ENCODE data around the gene ZNF654.

Gene ZNF654

DNA sequence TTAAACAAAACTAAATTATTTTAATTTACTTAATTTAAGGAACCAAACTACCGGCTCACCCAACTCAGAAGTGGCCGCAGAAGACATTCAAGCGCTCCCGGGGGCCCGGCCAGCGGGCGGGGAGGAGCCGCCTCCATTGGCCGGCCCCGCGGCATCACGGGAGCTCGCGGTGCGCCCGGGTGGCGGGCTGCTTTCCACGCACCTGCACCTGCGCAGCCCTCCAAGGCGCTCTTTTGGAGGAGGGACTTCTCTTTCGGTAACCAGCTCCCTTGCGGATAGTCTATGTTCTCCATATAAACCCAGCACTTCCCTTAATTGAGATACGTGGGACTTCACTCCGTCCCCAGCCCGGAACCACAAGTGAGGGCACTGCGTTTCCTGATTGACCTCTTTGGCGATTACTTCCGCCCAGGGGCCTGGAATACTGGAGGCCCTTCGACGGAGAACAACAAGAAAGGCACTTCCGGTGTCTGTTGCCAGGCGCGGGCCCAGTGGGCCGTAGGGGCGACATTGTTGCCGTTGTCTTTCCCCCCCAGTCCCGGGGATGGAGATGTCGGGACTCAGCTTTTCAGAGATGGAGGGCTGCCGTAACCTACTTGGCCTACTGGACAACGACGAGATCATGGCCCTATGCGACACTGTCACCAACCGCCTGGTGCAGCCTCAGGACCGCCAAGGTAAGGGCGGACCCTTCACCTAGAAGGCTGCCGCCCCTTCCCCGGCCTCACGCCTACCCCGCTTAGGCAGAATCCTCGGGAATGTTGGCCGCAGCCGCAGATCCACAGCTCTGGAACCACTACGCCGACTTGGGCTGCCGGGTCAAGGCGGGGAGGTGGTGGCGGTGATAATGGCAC is 90.7 kb downstream of the ZNF654 start, which contains the start of gene C3orf38:
Gene C3orf38 (plus strand): TSS at position 451 of the 854 bp plus-strand sequence. CDS start 94 bp downstream, at position 545.
- peaks cover 5 to 13% of the 10 kb centered on the region in 2 donors for H3K36me3 ChIP-seq (ENCODE audit: control insufficient read depth in 1 of 2, insufficient read depth in 2 of 2, low read length in 2 of 2)
- peaks cover 22 to 28% of the 10 kb centered on the region in 2 donors for H3K4me1 ChIP-seq (ENCODE audit: control insufficient read depth in 1 of 2, insufficient read depth in 2 of 2, low read length in 2 of 2)
- no peaks in the 10 kb centered on the region for H3K27me3 ChIP-seq (ENCODE audit: control insufficient read depth in 1 of 2, insufficient read depth in 2 of 2, low read length in 2 of 2)
- no peaks in the 10 kb centered on the region for H3K9me3 ChIP-seq (ENCODE audit: control insufficient read depth in 1 of 2, low read length in 2 of 2)
- peak within 1 kb of the TSS; percentile 98 to 99 for H3K9ac ChIP-seq (ENCODE audit: low read depth in 1 of 2, low read length in 2 of 2)
- H3K27ac ChIP-seq (ENCODE audit: low read depth, low read length), result peak within 1 kb of the TSS; percentile 97
- H3K4me3 ChIP-seq (ENCODE audit: low read depth in 1 of 2, low read length in 2 of 2), result peak within 1 kb of the TSS; percentile 98

DNA sequence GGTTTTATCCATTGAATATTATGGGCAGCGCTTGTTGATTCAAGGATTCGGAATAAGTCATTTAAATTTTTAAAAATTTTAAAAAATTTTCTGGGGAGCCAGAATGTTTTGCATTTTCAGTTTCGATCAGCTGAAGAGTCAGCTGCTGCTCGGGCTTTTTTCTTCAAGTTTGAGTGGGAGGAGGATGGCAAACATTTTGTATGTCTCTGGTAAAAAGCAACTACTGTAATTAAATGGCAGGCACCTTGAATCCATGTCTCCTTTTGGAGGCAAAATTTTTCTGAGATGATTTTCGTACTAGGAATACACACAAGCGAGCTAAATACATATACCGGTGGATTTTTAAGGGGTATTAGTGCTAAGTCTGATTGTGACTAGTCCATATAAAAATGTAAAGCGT is 91.3 kb downstream of the ZNF654 start:
- peak overlapping the region; percentile 97 for H3K27ac ChIP-seq (ENCODE audit: low read depth, low read length)
- no peaks in the 10 kb centered on the region for H3K9me3 ChIP-seq (ENCODE audit: control insufficient read depth in 1 of 2, low read length in 2 of 2)
- H3K9ac ChIP-seq (ENCODE audit: low read depth in 1 of 2, low read length in 2 of 2), result peak overlapping the region; percentile 98 to 99
- H3K27me3 ChIP-seq (ENCODE audit: control insufficient read depth in 1 of 2, insufficient read depth in 2 of 2, low read length in 2 of 2), result no peaks in the 10 kb centered on the region
- H3K36me3 ChIP-seq (ENCODE audit: control insufficient read depth in 1 of 2, insufficient read depth in 2 of 2, low read length in 2 of 2), result peaks cover 5 to 15% of the 10 kb centered on the region in 2 donors
- H3K4me3 ChIP-seq (ENCODE audit: low read depth in 1 of 2, low read length in 2 of 2), result peak overlapping the region; percentile 98
- H3K4me1 ChIP-seq (ENCODE audit: control insufficient read depth in 1 of 2, insufficient read depth in 2 of 2, low read length in 2 of 2), result peaks cover 22 to 28% of the 10 kb centered on the region in 2 donors

DNA sequence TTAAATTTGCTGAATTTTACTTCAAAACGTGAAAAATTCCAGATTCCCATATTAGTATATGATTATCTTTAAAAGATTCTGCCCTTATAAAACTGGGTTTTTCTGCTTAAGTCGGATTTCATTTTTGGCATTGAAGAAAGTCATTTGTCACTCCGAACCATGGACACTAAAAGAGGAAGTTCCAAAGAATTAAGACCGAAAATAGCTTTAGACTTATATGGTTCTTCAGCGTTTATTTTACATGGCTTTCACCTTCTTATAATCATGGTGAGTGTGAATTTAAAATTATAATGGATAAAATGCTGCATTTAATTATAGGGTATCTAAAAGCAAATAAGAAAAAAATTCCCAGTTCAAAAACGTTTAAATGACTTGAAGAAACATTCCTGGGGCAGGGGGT is 91.8 kb downstream of the ZNF654 start:
- Histone ChIP-seq H3K4me1 (ENCODE audit: control insufficient read depth in 1 of 2, insufficient read depth in 2 of 2, low read length in 2 of 2) (peaks cover 22 to 28% of the 10 kb centered on the region in 2 donors), H3K27me3 (ENCODE audit: control insufficient read depth in 1 of 2, insufficient read depth in 2 of 2, low read length in 2 of 2) (no peaks in the 10 kb centered on the region), H3K9ac (ENCODE audit: low read depth in 1 of 2, low read length in 2 of 2) (peak overlapping the region; percentile 98 to 99)

DNA sequence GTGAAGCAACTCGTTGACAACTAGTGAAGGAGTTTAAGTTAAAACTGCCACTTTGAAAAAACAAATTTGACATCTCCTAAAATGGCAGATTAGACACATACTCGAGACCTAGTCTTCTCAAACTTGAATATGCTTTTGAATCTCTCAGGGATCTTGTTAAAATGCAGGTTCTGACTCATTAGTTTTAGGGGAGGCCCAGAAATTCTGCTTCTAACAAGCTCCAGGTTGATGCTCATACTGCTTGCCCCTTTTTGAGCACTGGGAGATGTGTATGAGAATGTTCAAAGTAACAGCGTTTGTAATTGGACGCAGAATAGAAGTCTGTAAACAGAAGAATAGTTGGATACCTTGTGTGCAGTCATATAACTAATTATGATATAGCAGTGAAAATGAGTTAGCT is 92.3 kb downstream of the ZNF654 start:
- Histone ChIP-seq H3K27me3 (ENCODE audit: control insufficient read depth in 1 of 2, insufficient read depth in 2 of 2, low read length in 2 of 2) (no peaks in the 10 kb centered on the region), H3K27ac (ENCODE audit: low read depth, low read length) (no peak overlapping the region), H3K9me3 (ENCODE audit: control insufficient read depth in 1 of 2, low read length in 2 of 2) (no peaks in the 10 kb centered on the region), H3K36me3 (ENCODE audit: control insufficient read depth in 1 of 2, insufficient read depth in 2 of 2, low read length in 2 of 2) (peaks cover 14 to 25% of the 10 kb centered on the region in 2 donors), H3K4me1 (ENCODE audit: control insufficient read depth in 1 of 2, insufficient read depth in 2 of 2, low read length in 2 of 2) (peaks cover 22 to 28% of the 10 kb centered on the region in 2 donors), H3K9ac (ENCODE audit: low read depth in 1 of 2, low read length in 2 of 2) (peak overlapping the region in 1 of 2 donors; percentile 57), H3K4me3 (ENCODE audit: low read depth in 1 of 2, low read length in 2 of 2) (peak overlapping the region; percentile 98)

More for the DNA sequence above, 91.8 kb downstream of the ZNF654 start:
- H3K27ac ChIP-seq (ENCODE audit: low read depth, low read length), result no peak overlapping the region
- H3K4me3 ChIP-seq (ENCODE audit: low read depth in 1 of 2, low read length in 2 of 2), result peak overlapping the region; percentile 98
- H3K36me3 ChIP-seq (ENCODE audit: control insufficient read depth in 1 of 2, insufficient read depth in 2 of 2, low read length in 2 of 2), result peaks cover 9 to 19% of the 10 kb centered on the region in 2 donors
- H3K9me3 ChIP-seq (ENCODE audit: control insufficient read depth in 1 of 2, low read length in 2 of 2), result no peaks in the 10 kb centered on the region

DNA sequence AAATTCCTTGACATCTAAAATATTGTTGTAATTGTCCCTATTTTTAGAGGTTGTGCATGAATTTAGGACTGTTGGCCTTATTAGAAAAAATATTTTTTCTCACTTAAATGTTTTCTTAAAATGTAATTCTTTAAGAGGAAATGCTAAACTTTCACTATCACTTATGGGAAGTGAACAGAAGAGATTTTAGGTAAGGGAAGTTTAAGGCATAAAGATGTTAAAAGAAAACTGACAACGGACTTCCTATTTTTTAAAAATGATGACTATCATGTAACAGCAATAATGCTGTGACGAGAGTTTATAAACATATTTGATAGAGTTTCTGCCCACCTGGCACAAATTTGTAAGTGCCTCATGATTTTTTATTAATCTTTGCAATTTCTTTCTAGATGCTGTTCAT is 93.8 kb downstream of the ZNF654 start:
- Histone ChIP-seq H3K9ac (ENCODE audit: low read depth in 1 of 2, low read length in 2 of 2) (no peak overlapping the region), H3K9me3 (ENCODE audit: control insufficient read depth in 1 of 2, low read length in 2 of 2) (no peaks in the 10 kb centered on the region), H3K4me3 (ENCODE audit: low read depth in 1 of 2, low read length in 2 of 2) (no peak overlapping the region), H3K27ac (ENCODE audit: low read depth, low read length) (no peak overlapping the region), H3K4me1 (ENCODE audit: control insufficient read depth in 1 of 2, insufficient read depth in 2 of 2, low read length in 2 of 2) (peaks cover 15 to 22% of the 10 kb centered on the region in 2 donors), H3K27me3 (ENCODE audit: control insufficient read depth in 1 of 2, insufficient read depth in 2 of 2, low read length in 2 of 2) (no peaks in the 10 kb centered on the region), H3K36me3 (ENCODE audit: control insufficient read depth in 1 of 2, insufficient read depth in 2 of 2, low read length in 2 of 2) (peaks cover 24 to 34% of the 10 kb centered on the region in 2 donors)

DNA sequence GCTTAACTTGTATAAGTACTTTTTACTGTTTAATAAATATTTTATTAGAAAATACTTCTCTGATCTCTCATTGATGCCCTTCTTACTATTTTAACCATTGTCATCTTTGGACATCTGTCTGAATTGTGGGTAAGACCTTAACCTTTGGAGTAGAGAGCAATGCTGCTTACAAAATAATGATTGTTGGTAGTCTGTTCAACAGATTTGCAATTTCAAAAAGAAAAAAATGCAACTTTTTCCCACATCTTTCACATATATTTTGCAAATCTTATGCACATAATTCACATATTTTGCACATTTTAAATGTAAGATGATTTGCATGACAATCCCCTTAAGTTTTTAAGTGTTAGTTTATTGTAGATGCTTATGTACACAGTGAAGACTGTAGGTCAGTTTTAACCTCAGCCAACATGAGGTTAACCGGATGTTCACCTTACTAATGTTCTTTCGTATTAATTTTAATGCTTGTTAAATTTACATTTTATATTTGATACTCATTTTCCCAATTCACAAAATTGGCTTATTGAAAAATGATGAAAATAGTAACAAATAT is 107.4 kb downstream of the ZNF654 start:
- Histone ChIP-seq H3K9ac (ENCODE audit: low read depth in 1 of 2, low read length in 2 of 2) (no peak overlapping the region), H3K27ac (ENCODE audit: low read depth, low read length) (no peak overlapping the region), H3K4me1 (ENCODE audit: control insufficient read depth in 1 of 2, insufficient read depth in 2 of 2, low read length in 2 of 2) (no peaks in the 10 kb centered on the region), H3K9me3 (ENCODE audit: control insufficient read depth in 1 of 2, low read length in 2 of 2) (no peaks in the 10 kb centered on the region), H3K4me3 (ENCODE audit: low read depth in 1 of 2, low read length in 2 of 2) (no peak overlapping the region), H3K36me3 (ENCODE audit: control insufficient read depth in 1 of 2, insufficient read depth in 2 of 2, low read length in 2 of 2) (peaks cover 0 to 4% of the 10 kb centered on the region in 2 donors), H3K27me3 (ENCODE audit: control insufficient read depth in 1 of 2, insufficient read depth in 2 of 2, low read length in 2 of 2) (no peaks in the 10 kb centered on the region)

DNA sequence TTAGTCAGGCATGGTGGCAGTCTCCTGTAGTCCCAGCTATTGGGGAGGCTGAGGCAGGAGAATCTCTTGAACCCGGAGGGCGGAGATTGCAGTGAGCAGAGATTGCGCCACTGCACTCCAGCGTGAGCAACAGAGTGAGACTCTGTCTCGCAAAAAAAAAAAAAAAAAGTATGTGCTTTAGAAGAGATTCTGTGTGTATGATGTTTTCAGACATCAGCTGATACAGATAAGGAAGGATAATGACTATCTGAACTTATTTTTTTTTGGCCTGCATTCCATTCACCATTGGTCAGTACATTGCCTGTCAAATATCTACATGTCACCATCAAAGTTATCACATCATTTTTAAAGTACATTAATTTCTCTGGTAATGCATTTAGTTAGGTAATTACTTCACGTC is 108.1 kb downstream of the ZNF654 start:
- Histone ChIP-seq H3K4me3 (ENCODE audit: low read depth in 1 of 2, low read length in 2 of 2) (no peak overlapping the region), H3K4me1 (ENCODE audit: control insufficient read depth in 1 of 2, insufficient read depth in 2 of 2, low read length in 2 of 2) (no peaks in the 10 kb centered on the region), H3K36me3 (ENCODE audit: control insufficient read depth in 1 of 2, insufficient read depth in 2 of 2, low read length in 2 of 2) (peaks cover 0 to 4% of the 10 kb centered on the region in 2 donors), H3K9me3 (ENCODE audit: control insufficient read depth in 1 of 2, low read length in 2 of 2) (peaks cover 0 to under 1% of the 10 kb centered on the region in 2 donors), H3K9ac (ENCODE audit: low read depth in 1 of 2, low read length in 2 of 2) (no peak overlapping the region), H3K27ac (ENCODE audit: low read depth, low read length) (no peak overlapping the region), H3K27me3 (ENCODE audit: control insufficient read depth in 1 of 2, insufficient read depth in 2 of 2, low read length in 2 of 2) (no peaks in the 10 kb centered on the region)

DNA sequence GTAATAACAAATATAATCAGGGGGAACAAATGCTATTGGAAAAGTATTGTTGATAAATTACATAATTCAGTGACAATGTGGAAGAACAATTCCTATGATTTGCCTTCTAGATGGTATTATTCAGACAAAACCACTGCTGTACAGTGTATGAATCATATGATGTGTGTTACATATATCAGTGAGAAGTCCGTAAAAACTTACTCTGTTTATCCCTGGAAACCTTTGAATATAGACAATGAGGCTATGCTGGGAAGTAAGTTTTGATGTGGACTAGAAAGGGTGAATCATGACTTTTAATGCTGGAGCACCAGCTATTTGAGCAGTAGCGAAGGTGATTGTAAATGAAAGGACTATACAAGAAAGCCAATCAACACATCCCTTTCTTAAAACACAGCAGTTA is 108.6 kb downstream of the ZNF654 start:
- Histone ChIP-seq H3K27ac (ENCODE audit: low read depth, low read length) (no peak overlapping the region), H3K36me3 (ENCODE audit: control insufficient read depth in 1 of 2, insufficient read depth in 2 of 2, low read length in 2 of 2) (peaks cover 0 to 4% of the 10 kb centered on the region in 2 donors)

DNA sequence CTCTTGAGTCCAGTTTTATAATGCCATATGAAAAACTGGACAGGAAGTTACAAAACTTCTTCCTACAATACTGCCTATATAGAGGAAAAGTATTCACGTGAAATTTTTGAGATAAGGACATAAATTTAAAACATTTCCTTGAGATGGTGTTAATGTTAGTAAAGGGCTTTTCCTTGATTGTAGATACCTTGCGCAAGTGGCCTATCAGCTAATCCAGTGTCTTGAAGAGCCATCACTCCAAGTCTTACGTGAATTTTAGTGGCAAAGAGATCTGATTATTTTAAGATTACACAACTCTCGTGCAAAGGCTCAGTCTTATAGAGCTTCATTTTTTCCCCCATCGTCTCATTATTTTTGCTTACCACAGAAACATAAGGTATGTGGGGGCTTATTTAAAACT is 109.1 kb downstream of the ZNF654 start:
- Histone ChIP-seq H3K9me3 (ENCODE audit: control insufficient read depth in 1 of 2, low read length in 2 of 2) (peaks cover 0 to 4% of the 10 kb centered on the region in 2 donors), H3K9ac (ENCODE audit: low read depth in 1 of 2, low read length in 2 of 2) (no peak overlapping the region), H3K4me1 (ENCODE audit: control insufficient read depth in 1 of 2, insufficient read depth in 2 of 2, low read length in 2 of 2) (no peaks in the 10 kb centered on the region), H3K4me3 (ENCODE audit: low read depth in 1 of 2, low read length in 2 of 2) (no peak overlapping the region), H3K27me3 (ENCODE audit: control insufficient read depth in 1 of 2, insufficient read depth in 2 of 2, low read length in 2 of 2) (no peaks in the 10 kb centered on the region), H3K36me3 (ENCODE audit: control insufficient read depth in 1 of 2, insufficient read depth in 2 of 2, low read length in 2 of 2) (peaks cover 0 to 4% of the 10 kb centered on the region in 2 donors), H3K27ac (ENCODE audit: low read depth, low read length) (no peak overlapping the region)

More for the DNA sequence above, 108.6 kb downstream of the ZNF654 start:
- Histone ChIP-seq H3K4me3 (ENCODE audit: low read depth in 1 of 2, low read length in 2 of 2) (no peak overlapping the region), H3K9ac (ENCODE audit: low read depth in 1 of 2, low read length in 2 of 2) (no peak overlapping the region), H3K4me1 (ENCODE audit: control insufficient read depth in 1 of 2, insufficient read depth in 2 of 2, low read length in 2 of 2) (no peaks in the 10 kb centered on the region), H3K9me3 (ENCODE audit: control insufficient read depth in 1 of 2, low read length in 2 of 2) (peaks cover 0 to 4% of the 10 kb centered on the region in 2 donors), H3K27me3 (ENCODE audit: control insufficient read depth in 1 of 2, insufficient read depth in 2 of 2, low read length in 2 of 2) (no peaks in the 10 kb centered on the region)

DNA sequence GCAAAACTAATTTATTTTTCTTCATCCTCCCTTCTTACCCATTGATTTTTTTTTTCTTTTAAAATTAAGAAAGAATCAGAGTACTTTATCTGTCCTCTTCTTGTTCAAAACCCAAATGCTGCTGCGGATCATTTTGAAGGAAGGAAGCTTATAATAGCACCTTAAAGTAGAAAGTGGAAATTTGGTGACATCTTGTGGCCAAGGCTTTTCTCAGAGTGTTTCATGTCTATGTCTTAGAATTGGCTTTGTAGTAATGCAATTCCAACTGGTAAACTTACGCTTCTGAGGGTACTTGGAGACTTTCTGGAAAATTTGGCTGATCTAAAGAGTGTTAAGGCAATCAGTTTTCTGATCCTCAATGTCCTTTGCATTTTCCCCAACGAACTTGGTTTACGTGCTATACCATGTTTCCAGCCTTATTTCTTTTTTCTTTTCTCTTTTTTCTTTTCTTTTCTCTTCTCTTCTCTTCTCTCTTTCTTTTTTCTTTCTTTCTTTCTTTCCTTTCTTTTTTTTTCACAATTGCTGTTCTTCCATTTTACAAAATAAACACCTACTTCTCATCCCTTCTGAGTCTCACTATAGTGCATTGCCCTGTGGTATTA is 121.4 kb downstream of the ZNF654 start:
- Histone ChIP-seq H3K27me3 (ENCODE audit: control insufficient read depth in 1 of 2, insufficient read depth in 2 of 2, low read length in 2 of 2) (no peaks in the 10 kb centered on the region), H3K4me3 (ENCODE audit: low read depth in 1 of 2, low read length in 2 of 2) (no peak overlapping the region), H3K36me3 (ENCODE audit: control insufficient read depth in 1 of 2, insufficient read depth in 2 of 2, low read length in 2 of 2) (no peaks in the 10 kb centered on the region), H3K9me3 (ENCODE audit: control insufficient read depth in 1 of 2, low read length in 2 of 2) (no peaks in the 10 kb centered on the region), H3K4me1 (ENCODE audit: control insufficient read depth in 1 of 2, insufficient read depth in 2 of 2, low read length in 2 of 2) (no peaks in the 10 kb centered on the region), H3K9ac (ENCODE audit: low read depth in 1 of 2, low read length in 2 of 2) (no peak overlapping the region), H3K27ac (ENCODE audit: low read depth, low read length) (no peak overlapping the region)
